Activated CD8-positive, alpha-beta memory T cell treated with anti-CD3 and anti-CD28 coated beads, Interleukin-2, amount 50 U/mL, for 4 hours (primary cell): ENCODE measurements around the gene C9orf43.
"Not testable (repeated sequence)": the region's sequence is repeated elsewhere in the genome, so short reads cannot be mapped to it uniquely, and the experiment has no call there.

ENCODE experiments used
- DNase-seq: peaks from one replicate; pipeline ENCODE4 v3.0.0-alpha.2; 2020

The C9orf43 gene

DNA sequence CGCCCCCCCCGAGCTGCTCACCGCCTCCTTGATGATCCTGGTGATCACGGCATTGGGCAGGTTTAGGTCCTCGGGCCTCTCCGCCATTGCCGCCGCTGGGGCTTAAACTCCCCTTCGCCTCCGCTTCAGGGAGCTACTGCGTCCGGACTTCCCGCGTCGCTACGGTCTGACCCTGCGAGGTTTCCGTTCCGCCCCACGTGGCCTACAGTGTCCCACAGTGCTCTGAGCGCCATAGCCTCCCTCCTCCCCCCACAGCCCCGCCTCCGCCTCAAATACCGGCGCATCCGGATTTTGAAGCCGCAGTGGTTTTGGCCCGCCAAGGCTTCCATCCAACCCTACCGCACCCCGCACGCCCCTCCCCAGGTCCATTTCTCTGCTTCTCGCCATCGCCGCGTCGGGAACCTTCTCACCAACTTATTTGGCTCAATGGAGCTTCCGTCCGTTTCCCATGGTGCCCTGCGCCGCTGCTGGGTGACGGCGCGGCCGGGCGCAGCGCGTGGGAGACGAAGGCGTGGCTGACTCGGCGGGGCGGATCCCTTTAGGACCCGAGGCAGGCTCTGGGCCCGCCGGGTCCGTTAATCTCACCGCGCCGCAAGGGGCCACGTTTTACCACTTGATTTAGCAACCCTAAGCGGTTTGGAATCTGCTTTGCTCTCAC is at the start of gene C9orf43, which contains the start of gene POLE3:
Gene C9orf43 (plus strand): TSS at position 541 of the 658 bp plus-strand sequence. CDS start 2,747 bp downstream, outside the sequence.
Gene POLE3 (minus strand): TSS at position 469 of the 658 bp plus-strand sequence. CDS start 382 bp downstream, at position 87.
- DNase-seq: peak; percentile 95

DNA sequence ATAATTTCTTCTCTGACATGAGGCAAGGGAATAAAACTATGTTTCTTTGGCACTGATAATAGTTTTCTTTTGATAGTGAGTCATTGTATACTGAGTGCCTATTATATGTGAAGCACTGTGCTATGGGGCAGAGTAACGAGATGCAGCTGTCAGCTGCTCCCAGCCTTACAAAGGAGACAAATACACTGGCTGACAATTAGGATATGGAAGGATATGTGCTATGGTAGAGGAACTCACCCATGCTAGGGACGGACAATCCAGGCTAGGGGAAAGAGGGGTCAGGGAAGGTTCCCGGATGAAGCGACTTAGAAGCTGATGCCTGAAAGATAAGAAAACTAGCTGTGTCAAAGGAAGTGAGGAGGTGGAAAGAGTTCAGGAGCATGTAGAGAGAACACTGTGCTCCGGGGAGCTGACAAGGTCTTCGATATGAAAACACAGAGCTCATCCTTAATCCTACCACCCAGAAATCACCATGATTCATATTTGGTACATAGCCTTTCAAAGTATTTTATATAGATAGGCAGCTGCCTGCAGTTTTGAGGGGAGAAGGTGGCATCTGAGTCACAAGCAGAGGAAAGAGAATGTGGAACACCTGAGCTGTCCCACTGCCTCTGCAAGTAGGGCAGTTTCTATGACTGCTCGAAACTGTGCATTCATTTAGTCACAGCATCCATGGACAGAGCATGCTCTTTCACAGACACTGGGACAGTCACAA is 49.1 kb upstream of the C9orf43 start:
- DNase-seq: no peak

DNA sequence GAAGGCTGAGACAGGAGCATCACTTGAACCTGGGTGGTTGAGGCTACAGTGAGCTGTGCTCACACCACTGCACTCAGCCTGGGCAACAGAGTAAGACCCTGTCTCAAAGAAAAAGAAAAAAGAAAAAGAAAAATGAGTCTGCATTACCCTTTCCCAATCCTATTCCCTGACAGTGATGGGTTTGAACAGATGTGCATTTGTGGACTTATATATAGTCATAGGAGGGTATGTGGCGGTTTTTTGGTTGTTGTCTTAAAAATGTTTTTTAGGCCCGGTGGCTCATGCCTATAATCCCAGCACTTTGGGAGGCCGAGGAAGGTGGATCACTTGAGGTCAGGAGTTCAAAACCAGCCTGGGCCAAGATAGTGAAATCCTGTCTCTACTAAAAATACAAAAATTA is 47.2 kb upstream of the C9orf43 start:
- DNase-seq: no peak

DNA sequence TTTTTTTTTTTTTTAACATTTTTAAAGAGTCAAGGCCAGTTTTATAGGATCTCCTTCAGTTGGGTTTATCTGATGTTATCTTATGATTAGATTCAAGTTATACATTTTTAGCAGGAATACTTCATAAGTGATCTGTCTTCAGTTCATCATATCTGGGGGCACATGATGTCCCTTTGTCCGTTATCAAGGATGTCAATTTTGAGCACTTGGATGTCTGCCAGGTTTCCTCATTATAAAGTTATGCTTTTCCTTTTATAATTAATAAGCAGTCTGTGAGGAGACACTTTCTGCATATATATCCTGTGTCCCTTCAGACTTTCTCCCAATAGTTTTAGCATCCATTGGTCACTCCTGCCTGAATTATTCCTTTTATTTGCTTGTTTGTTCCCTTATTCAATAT is 45.6 kb upstream of the C9orf43 start:
- DNase-seq: no peak

DNA sequence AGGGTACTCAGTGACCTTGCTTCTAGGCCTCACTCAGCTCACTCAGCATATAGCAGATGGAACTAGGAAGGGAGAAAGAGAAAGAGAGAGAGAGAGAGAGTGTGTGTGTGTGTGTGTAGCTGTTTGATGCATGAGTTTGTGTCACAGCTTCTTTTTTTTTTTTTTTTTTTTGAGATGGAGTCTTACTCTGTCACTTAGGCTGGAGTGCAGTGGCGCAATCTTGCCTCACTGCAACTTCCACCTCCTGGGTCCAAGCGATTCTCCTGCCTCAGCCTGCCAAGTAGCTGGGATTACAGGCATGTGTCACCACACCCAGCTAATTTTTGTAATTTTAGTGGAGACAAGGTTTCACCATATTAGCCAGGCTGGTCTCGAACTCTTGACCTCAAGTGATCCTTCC is 44.9 kb upstream of the C9orf43 start:
- not testable (repeated sequence) for DNase-seq

- no peak for DNase-seq
Measured at GRCh38 chr9:113368348-113368981, 42.1 kb upstream of the C9orf43 start.

- no peak for DNase-seq
Measured at GRCh38 chr9:113368982-113369854, 41.3 kb upstream of the C9orf43 start.

GRCh38 chr9:113369855-113370140 is 40.7 kb upstream of the C9orf43 start:
- DNase-seq: no peak

GRCh38 chr9:113370806-113371325 is 39.7 kb upstream of the C9orf43 start:
- no peak for DNase-seq

DNA sequence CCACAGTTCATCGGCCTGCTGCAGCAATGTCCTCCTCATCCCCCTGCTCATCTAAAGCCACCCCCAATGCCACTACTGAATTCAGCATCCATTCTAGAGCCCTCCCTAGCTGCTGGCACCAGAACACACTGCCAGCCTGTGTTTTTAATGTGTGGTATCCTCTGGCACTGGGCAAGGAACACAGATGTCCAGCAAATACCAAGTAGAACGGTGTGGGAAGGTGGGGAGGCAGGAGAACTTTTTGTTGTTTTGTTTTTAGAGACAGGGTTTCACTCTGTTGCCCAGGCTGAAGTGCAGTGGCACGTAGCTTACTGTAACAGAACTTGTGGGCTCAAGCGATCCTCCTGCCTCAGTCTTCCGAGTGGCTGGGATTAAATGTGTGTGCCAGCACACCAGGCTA is 38.5 kb upstream of the C9orf43 start:
- no peak for DNase-seq

GRCh38 chr9:113373256-113373655 is 37.3 kb upstream of the C9orf43 start:
- DNase-seq: no peak

GRCh38 chr9:113373676-113374392 is 36.7 kb upstream of the C9orf43 start:
- DNase-seq: no peak

GRCh38 chr9:113375057-113376023 is 35.2 kb upstream of the C9orf43 start:
- no peak for DNase-seq

DNA sequence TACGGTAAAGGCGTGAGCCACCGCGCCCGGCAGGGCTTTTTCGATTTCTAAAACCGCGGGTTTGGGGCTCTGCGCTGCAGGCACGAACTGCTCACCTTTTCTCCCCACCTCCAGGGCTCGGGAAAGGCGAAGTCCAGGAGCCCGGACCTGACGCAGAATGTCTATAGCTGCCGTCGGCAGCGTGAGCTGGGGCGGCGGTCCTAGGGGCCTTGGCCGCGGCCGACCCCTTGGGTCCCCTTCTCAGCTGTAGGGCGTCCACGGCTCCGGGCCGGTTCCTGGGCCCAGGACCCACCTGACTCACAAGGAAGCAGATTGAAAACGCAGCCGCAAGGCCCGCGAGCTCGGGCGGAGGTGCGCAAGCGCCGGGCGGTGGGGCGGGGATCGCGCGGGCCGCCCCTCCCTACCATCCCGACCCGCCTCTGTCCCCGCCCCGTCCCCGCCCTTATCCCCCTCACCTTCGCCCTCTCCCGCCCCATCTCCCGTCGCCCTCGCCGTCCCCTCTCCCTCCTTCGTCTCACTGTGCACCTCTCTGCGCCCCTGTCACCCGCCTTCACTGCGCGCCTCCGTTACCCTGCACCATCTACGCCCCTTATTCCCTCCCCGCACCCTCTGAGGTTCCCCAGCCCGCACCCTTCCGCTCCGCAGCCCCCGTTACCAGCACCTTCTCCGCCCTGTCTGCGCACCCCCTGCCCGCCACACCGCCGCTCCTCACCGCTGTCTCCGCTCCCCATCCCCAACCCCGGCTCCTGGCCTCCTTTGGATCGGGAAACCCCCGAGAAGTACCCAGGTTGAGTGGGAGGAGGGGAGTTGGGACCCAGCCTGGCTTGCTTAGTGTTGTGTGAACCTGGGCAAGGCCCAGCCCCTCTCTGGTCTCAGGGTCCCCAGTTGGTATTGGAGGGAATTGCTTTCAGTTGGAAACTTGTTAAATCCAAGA is 33.6 kb upstream of the C9orf43 start, which contains the start of gene HDHD3:
Gene HDHD3 (minus strand): TSS at position 353 of the 934 bp plus-strand sequence. CDS start 2,632 bp downstream, outside the sequence.
- DNase-seq: peak; percentile 81

- not testable (repeated sequence) for DNase-seq
Measured at GRCh38 chr9:113379094-113379828, 31.3 kb upstream of the C9orf43 start.

DNA sequence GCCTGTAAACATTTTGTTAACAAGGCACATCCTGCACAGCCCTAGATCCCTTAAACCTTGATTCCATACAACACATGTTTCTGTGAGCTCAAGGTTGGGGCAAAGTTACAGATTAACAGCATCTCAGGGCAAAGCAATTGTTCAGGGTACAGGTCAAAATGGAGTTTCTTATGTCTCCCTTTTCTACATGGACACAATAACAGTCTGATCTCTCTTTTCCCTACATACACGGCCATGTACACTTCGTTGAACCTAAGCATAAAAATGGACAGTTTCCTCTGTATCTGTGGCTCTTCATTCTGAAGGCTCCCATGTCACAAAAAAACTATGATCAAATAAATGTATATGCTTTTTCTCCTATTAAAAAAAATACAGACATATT is 30.7 kb upstream of the C9orf43 start:
- DNase-seq: not testable (repeated sequence)

GRCh38 chr9:113380869-113381378 is 29.6 kb upstream of the C9orf43 start:
- DNase-seq: no peak

- DNase-seq: not testable (repeated sequence)
Measured at GRCh38 chr9:113381441-113381840, 29.1 kb upstream of the C9orf43 start.
